ENCODE measurements around the gene HSD17B12. TPM values are rescaled to one million over a fixed set of nuclear protein-coding genes. Genes with fewer than 3 reads are reported as not detected.

The HSD17B12 gene
- total RNA-seq, 4 donors from 2014 or later = 37.5 to 47.5 (median 42.2) TPM

GRCh38 chr11:43823851-43824250 is 143.3 kb downstream of the HSD17B12 start:
- ATAC-seq = no peak
- Histone ChIP-seq H3K4me1 (no peaks in the 10 kb centered on the region), H3K36me3 (no peaks in the 10 kb centered on the region), H3K27ac (no peak overlapping the region), H3K4me3 (no peak overlapping the region), H3K27me3 (no peaks in the 10 kb centered on the region), H3K9me3 (no peaks in the 10 kb centered on the region)
- 92 to 97% methylated on average over 5 of the region's 5 CpGs for WGBS, 2 donors (ENCODE audit: low coverage in 1 of 2)
- no peak for TF ChIP-seq POLR2AphosphoS5 (IDR thresholded peaks at IDR 0.05)
- no peak for TF ChIP-seq CTCF (IDR thresholded peaks at IDR 0.05)
- TF ChIP-seq POLR2A (IDR thresholded peaks at IDR 0.05) = no peak
- no peak for TF ChIP-seq EP300 (IDR thresholded peaks at IDR 0.05)

GRCh38 chr11:43825217-43825816 is 144.8 kb downstream of the HSD17B12 start:
- peaks cover 0 to under 1% (median 0%) of the 10 kb centered on the region in 3 donors for H3K4me1 ChIP-seq
- H3K36me3 ChIP-seq = no peaks in the 10 kb centered on the region
- no peaks in the 10 kb centered on the region for H3K9me3 ChIP-seq
- TF ChIP-seq EP300 (IDR thresholded peaks at IDR 0.05) (no peak), POLR2AphosphoS5 (IDR thresholded peaks at IDR 0.05) (no peak), POLR2A (IDR thresholded peaks at IDR 0.05) (no peak), CTCF (IDR thresholded peaks at IDR 0.05) (peak; percentile 51 to 73 (median 66))
- 36 to 40% methylated on average over 4 to 5 of the region's 5 CpGs for WGBS, 2 donors (ENCODE audit: low coverage in 1 of 2)
- no peaks in the 10 kb centered on the region for H3K27me3 ChIP-seq
- H3K4me3 ChIP-seq = no peak overlapping the region
- ATAC-seq = no peak
- H3K27ac ChIP-seq = no peak overlapping the region

GRCh38 chr11:43830928-43831440 is 150.4 kb downstream of the HSD17B12 start:
- Histone ChIP-seq H3K4me3 (no peak overlapping the region), H3K36me3 (no peaks in the 10 kb centered on the region), H3K4me1 (peaks cover 8 to 40% (median 12%) of the 10 kb centered on the region in 3 donors), H3K27ac (peak overlapping the region; percentile 68 to 78 (median 70)), H3K27me3 (no peaks in the 10 kb centered on the region), H3K9me3 (no peaks in the 10 kb centered on the region)
- WGBS, 2 donors (ENCODE audit: low coverage in 1 of 2) = 17 to 36% methylated on average over 5 of the region's 5 CpGs
- peak; percentile 87 for ATAC-seq
- TF ChIP-seq POLR2AphosphoS5 (IDR thresholded peaks at IDR 0.05) (no peak), CTCF (IDR thresholded peaks at IDR 0.05) (no peak)

GRCh38 chr11:43832536-43832935 is 152.0 kb downstream of the HSD17B12 start:
- 88 to 94% methylated on average over 2 of the region's 4 CpGs for WGBS, 2 donors (ENCODE audit: low coverage in 1 of 2)
- Histone ChIP-seq H3K4me3 (no peak overlapping the region), H3K36me3 (no peaks in the 10 kb centered on the region), H3K4me1 (peaks cover 8 to 43% (median 13%) of the 10 kb centered on the region in 3 donors), H3K27me3 (no peaks in the 10 kb centered on the region), H3K9me3 (no peaks in the 10 kb centered on the region), H3K27ac (peak overlapping the region in 2 of 4 donors; percentile 38 to 68)
- ATAC-seq = no peak
- TF ChIP-seq CTCF (IDR thresholded peaks at IDR 0.05) (no peak), EP300 (IDR thresholded peaks at IDR 0.05) (no peak), POLR2A (IDR thresholded peaks at IDR 0.05) (no peak)

- no peaks in the 10 kb centered on the region for H3K9me3 ChIP-seq
- peak; percentile 61 for ATAC-seq
- H3K4me3 ChIP-seq = no peak overlapping the region
- TF ChIP-seq CTCF (IDR thresholded peaks at IDR 0.05) (no peak), POLR2A (IDR thresholded peaks at IDR 0.05) (no peak), POLR2AphosphoS5 (IDR thresholded peaks at IDR 0.05) (peak; percentile 20), EP300 (IDR thresholded peaks at IDR 0.05) (no peak)
- H3K27ac ChIP-seq = peak overlapping the region; percentile 56 to 78 (median 70)
- whole genome bisulfite sequencing, 2 donors (ENCODE audit: low coverage in 1 of 2) = 0 to 21% methylated on average over 1 of the region's 1 CpG
- H3K27me3 ChIP-seq = no peaks in the 10 kb centered on the region
- no peaks in the 10 kb centered on the region for H3K36me3 ChIP-seq
- H3K4me1 ChIP-seq = peaks cover 8 to 51% (median 18%) of the 10 kb centered on the region in 3 donors
Observed at GRCh38 chr11:43833657-43834073, 153.1 kb downstream of the HSD17B12 start.

All from gastroesophageal sphincter (tissue), 4 donors.